ENCODE measurements around the gene DMBT1.
A peak's percentile ranks its signal among the peaks of the same experiment; 100 is the strongest.

Gene DMBT1

GRCh38 chr10:122554131-122555036 is 6.2 kb upstream of the DMBT1 start:
- no peak for DNase-seq (ENCODE audit: low spot score)
- Mint-ChIP-seq H3K27ac (no peak overlapping the region), H3K4me3 (no peak overlapping the region), H3K4me1 (ENCODE audit: low read depth) (peaks cover 12% of the 10 kb centered on the region), H3K9me3 (no peaks in the 10 kb centered on the region), H3K36me3 (ENCODE audit: low read depth) (no peaks in the 10 kb centered on the region), H3K27me3 (ENCODE audit: low read depth) (peaks cover 2% of the 10 kb centered on the region)

GRCh38 chr10:122555442-122555841 is 5.1 kb upstream of the DMBT1 start:
- Mint-ChIP-seq H3K27ac (no peak overlapping the region), H3K4me1 (ENCODE audit: low read depth) (peaks cover 12% of the 10 kb centered on the region), H3K27me3 (ENCODE audit: low read depth) (peaks cover 6% of the 10 kb centered on the region), H3K36me3 (ENCODE audit: low read depth) (no peaks in the 10 kb centered on the region), H3K4me3 (no peak overlapping the region), H3K9me3 (no peaks in the 10 kb centered on the region)
- DNase-seq (ENCODE audit: low spot score): no peak

GRCh38 chr10:122557516-122557915 is 3.0 kb upstream of the DMBT1 start:
- no peak for DNase-seq (ENCODE audit: low spot score)
- H3K27me3 Mint-ChIP-seq (ENCODE audit: low read depth): peaks cover 18% of the 10 kb centered on the region

GRCh38 chr10:122558452-122558851 is 2.1 kb upstream of the DMBT1 start:
- H3K4me3 Mint-ChIP-seq: no peak overlapping the region
- H3K4me1 Mint-ChIP-seq (ENCODE audit: low read depth): peaks cover 9% of the 10 kb centered on the region
- H3K27ac Mint-ChIP-seq: no peak overlapping the region
- DNase-seq (ENCODE audit: low spot score): no peak
- H3K9me3 Mint-ChIP-seq: no peaks in the 10 kb centered on the region
- no peaks in the 10 kb centered on the region for H3K36me3 Mint-ChIP-seq (ENCODE audit: low read depth)
- peaks cover 25% of the 10 kb centered on the region for H3K27me3 Mint-ChIP-seq (ENCODE audit: low read depth)

More at GRCh38 chr10:122557516-122557915, 3.0 kb upstream of the DMBT1 start:
- Mint-ChIP-seq H3K9me3 (no peaks in the 10 kb centered on the region), H3K4me3 (no peak overlapping the region), H3K27ac (no peak overlapping the region), H3K36me3 (ENCODE audit: low read depth) (no peaks in the 10 kb centered on the region), H3K4me1 (ENCODE audit: low read depth) (peaks cover 9% of the 10 kb centered on the region)

- Mint-ChIP-seq H3K27ac (no peak overlapping the region), H3K27me3 (ENCODE audit: low read depth) (peaks cover 31% of the 10 kb centered on the region), H3K4me1 (ENCODE audit: low read depth) (peaks cover 9% of the 10 kb centered on the region), H3K4me3 (no peak overlapping the region), H3K9me3 (no peaks in the 10 kb centered on the region), H3K36me3 (ENCODE audit: low read depth) (no peaks in the 10 kb centered on the region)
- DNase-seq (ENCODE audit: low spot score): no peak
These were observed 1.3 kb upstream of the DMBT1 start for GRCh38 chr10:122559228-122559627.

GRCh38 chr10:122561212-122561611 is 658 bp downstream of the DMBT1 start:
- H3K27ac Mint-ChIP-seq: no peak overlapping the region
- no peak overlapping the region for H3K4me3 Mint-ChIP-seq
- peaks cover 43% of the 10 kb centered on the region for H3K27me3 Mint-ChIP-seq (ENCODE audit: low read depth)
- DNase-seq (ENCODE audit: low spot score): no peak
- no peaks in the 10 kb centered on the region for H3K9me3 Mint-ChIP-seq
- no peaks in the 10 kb centered on the region for H3K36me3 Mint-ChIP-seq (ENCODE audit: low read depth)
- peaks cover 12% of the 10 kb centered on the region for H3K4me1 Mint-ChIP-seq (ENCODE audit: low read depth)

GRCh38 chr10:122561792-122562191 is 1.2 kb downstream of the DMBT1 start:
- H3K4me1 Mint-ChIP-seq (ENCODE audit: low read depth): peaks cover 12% of the 10 kb centered on the region
- peaks cover 43% of the 10 kb centered on the region for H3K27me3 Mint-ChIP-seq (ENCODE audit: low read depth)
- H3K36me3 Mint-ChIP-seq (ENCODE audit: low read depth): no peaks in the 10 kb centered on the region

GRCh38 chr10:122564980-122565379 is 4.4 kb downstream of the DMBT1 start:
- Mint-ChIP-seq H3K4me1 (ENCODE audit: low read depth) (peaks cover 4% of the 10 kb centered on the region), H3K27ac (no peak overlapping the region), H3K27me3 (ENCODE audit: low read depth) (peaks cover 43% of the 10 kb centered on the region)

More at GRCh38 chr10:122561792-122562191, 1.2 kb downstream of the DMBT1 start:
- Mint-ChIP-seq H3K27ac (no peak overlapping the region), H3K9me3 (no peaks in the 10 kb centered on the region), H3K4me3 (no peak overlapping the region)
- DNase-seq (ENCODE audit: low spot score): no peak

GRCh38 chr10:122565766-122566206 is 5.2 kb downstream of the DMBT1 start:
- H3K4me3 Mint-ChIP-seq: no peak overlapping the region
- no peaks in the 10 kb centered on the region for H3K36me3 Mint-ChIP-seq (ENCODE audit: low read depth)
- peaks cover 38% of the 10 kb centered on the region for H3K27me3 Mint-ChIP-seq (ENCODE audit: low read depth)
- DNase-seq (ENCODE audit: low spot score): peak; percentile 23
- H3K27ac Mint-ChIP-seq: no peak overlapping the region
- no peaks in the 10 kb centered on the region for H3K9me3 Mint-ChIP-seq
- peaks cover 4% of the 10 kb centered on the region for H3K4me1 Mint-ChIP-seq (ENCODE audit: low read depth)

More at GRCh38 chr10:122564980-122565379, 4.4 kb downstream of the DMBT1 start:
- no peaks in the 10 kb centered on the region for H3K9me3 Mint-ChIP-seq
- DNase-seq (ENCODE audit: low spot score): no peak
- no peaks in the 10 kb centered on the region for H3K36me3 Mint-ChIP-seq (ENCODE audit: low read depth)
- no peak overlapping the region for H3K4me3 Mint-ChIP-seq

GRCh38 chr10:122566632-122567031 is 6.1 kb downstream of the DMBT1 start:
- peaks cover 4% of the 10 kb centered on the region for H3K4me1 Mint-ChIP-seq (ENCODE audit: low read depth)
- no peak overlapping the region for H3K4me3 Mint-ChIP-seq
- no peak overlapping the region for H3K27ac Mint-ChIP-seq
- H3K27me3 Mint-ChIP-seq (ENCODE audit: low read depth): peaks cover 32% of the 10 kb centered on the region
- no peaks in the 10 kb centered on the region for H3K9me3 Mint-ChIP-seq
- no peaks in the 10 kb centered on the region for H3K36me3 Mint-ChIP-seq (ENCODE audit: low read depth)
- DNase-seq (ENCODE audit: low spot score): no peak

GRCh38 chr10:122567056-122567660 is 6.6 kb downstream of the DMBT1 start:
- Mint-ChIP-seq H3K27ac (no peak overlapping the region), H3K4me3 (no peak overlapping the region), H3K4me1 (ENCODE audit: low read depth) (peaks cover 3% of the 10 kb centered on the region), H3K36me3 (ENCODE audit: low read depth) (no peaks in the 10 kb centered on the region), H3K9me3 (no peaks in the 10 kb centered on the region), H3K27me3 (ENCODE audit: low read depth) (peaks cover 27% of the 10 kb centered on the region)
- no peak for DNase-seq (ENCODE audit: low spot score)

GRCh38 chr10:122568551-122568950 is 8.0 kb downstream of the DMBT1 start:
- H3K4me1 Mint-ChIP-seq (ENCODE audit: low read depth): peaks cover 3% of the 10 kb centered on the region
- no peak overlapping the region for H3K4me3 Mint-ChIP-seq
- no peak for DNase-seq (ENCODE audit: low spot score)
- no peaks in the 10 kb centered on the region for H3K9me3 Mint-ChIP-seq
- H3K27me3 Mint-ChIP-seq (ENCODE audit: low read depth): peaks cover 20% of the 10 kb centered on the region
- H3K36me3 Mint-ChIP-seq (ENCODE audit: low read depth): no peaks in the 10 kb centered on the region
- no peak overlapping the region for H3K27ac Mint-ChIP-seq

- Mint-ChIP-seq H3K36me3 (ENCODE audit: low read depth) (no peaks in the 10 kb centered on the region), H3K4me3 (no peak overlapping the region), H3K27ac (no peak overlapping the region), H3K9me3 (peaks cover 6% of the 10 kb centered on the region), H3K27me3 (ENCODE audit: low read depth) (peaks cover 2% of the 10 kb centered on the region), H3K4me1 (ENCODE audit: low read depth) (peaks cover 1% of the 10 kb centered on the region)
- no peak for DNase-seq (ENCODE audit: low spot score)
These were observed 10.4 kb downstream of the DMBT1 start for GRCh38 chr10:122570920-122571319.

GRCh38 chr10:122571892-122572291 is 11.3 kb downstream of the DMBT1 start:
- Mint-ChIP-seq H3K9me3 (peaks cover 6% of the 10 kb centered on the region), H3K27ac (no peak overlapping the region), H3K36me3 (ENCODE audit: low read depth) (no peaks in the 10 kb centered on the region), H3K4me3 (no peak overlapping the region), H3K27me3 (ENCODE audit: low read depth) (no peaks in the 10 kb centered on the region), H3K4me1 (ENCODE audit: low read depth) (no peaks in the 10 kb centered on the region)
- no peak for DNase-seq (ENCODE audit: low spot score)

Measured in T-helper 2 cell treated with Interferon-gamma antibody and Interleukin-4, amounts not matched to agents 5 μg/mL and 100 μg/mL, for 36 hours (primary cell).